Activated B cell treated with CpG ODN at 0.5 μM for 24 hours (primary cell): ENCODE measurements around the gene AFAP1L2. TPM values are rescaled to one million over a fixed set of nuclear protein-coding genes. Genes with fewer than 3 reads are reported as not detected.

Source experiments
- ATAC-seq: fragments of 200-7000 bp; cut with Tn5 transposase; one replicate; pipeline ENCODE4 v1.10.0; 2021; ENCODE audit warnings: low read depth, mild to moderate bottlenecking, moderate library complexity
- CTCF ChIA-PET: fragments of 350-600 bp; sonication (Branson Sonifier 250); formaldehyde crosslinking; loops from one replicate; lab custom pipeline; 2021; ENCODE audit warnings: antibody characterized with exemption; lab: Charles Lee
- POLR2A ChIA-PET: fragments of 350-600 bp; sonication (Branson Sonifier 250); formaldehyde crosslinking; loops from one replicate; lab custom pipeline; 2021; ENCODE audit warnings: antibody characterized with exemption; lab: Charles Lee
- DNase-seq: peaks from one replicate; pipeline ENCODE4 v3.0.0; 2022
- H3K27ac Mint-ChIP-seq: one replicate; pipeline ENCODE4 v1.8.0; 2020; ENCODE audit warnings: mixed read lengths
- H3K27me3 Mint-ChIP-seq: one replicate; pipeline ENCODE4 v1.8.0; 2021; ENCODE audit warnings: mixed read lengths
- H3K36me3 Mint-ChIP-seq: one replicate; pipeline ENCODE4 v1.8.0; 2021; ENCODE audit warnings: low read depth, mixed read lengths
- H3K4me1 Mint-ChIP-seq: one replicate; pipeline ENCODE4 v1.8.0; 2021; ENCODE audit warnings: mixed read lengths
- H3K4me3 Mint-ChIP-seq: one replicate; pipeline ENCODE4 v1.8.0; 2020; ENCODE audit warnings: mild to moderate bottlenecking, mixed read lengths
- H3K9me3 Mint-ChIP-seq: one replicate; pipeline ENCODE4 v1.8.0; 2020; ENCODE audit warnings: mixed read lengths
- intact Hi-C: fragments of 100-400 bp; cut with micrococcal nuclease; formaldehyde crosslinking; loops from one replicate; pipeline ENCODE4 v1.15.1; 2024
- total RNA-seq: library from RNA; stranded (reverse); gene quantifications from 2 replicates; pipeline ENCODE4 v1.2.3, GENCODE V29; 2022
- TF ChIP-seq, protein P1 (sequence below): fragments of 200-600 bp; IDR thresholded peaks from one replicate; pipeline ENCODE4 v1.8.0; 2022; ENCODE audit warnings: antibody characterized with exemption, mild to moderate bottlenecking

Gene AFAP1L2
- total RNA-seq, 1 donor from 2014 or later, result 0.89 TPM

DNA sequence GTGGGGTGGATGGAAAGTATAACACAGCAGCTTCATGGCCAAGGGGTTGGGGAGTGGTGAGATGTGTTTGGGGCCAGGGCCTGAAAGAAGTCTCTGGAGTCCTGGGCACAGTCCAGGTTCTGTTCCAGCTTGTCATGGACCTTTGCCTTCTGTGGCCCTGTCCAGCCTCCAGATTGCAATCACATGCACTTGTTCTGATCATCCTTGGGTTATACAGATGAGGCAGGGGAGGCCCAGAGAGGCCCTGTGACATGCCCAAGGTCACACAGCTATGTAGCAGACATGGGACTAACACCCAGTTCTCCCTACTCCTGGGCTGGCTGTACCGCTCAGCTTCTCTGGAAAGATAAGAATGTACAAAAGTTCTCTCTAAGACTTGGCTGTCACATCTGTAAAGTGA lies 153.6 kb downstream of the AFAP1L2 start:
- CTCF ChIA-PET, result no interaction called here
- Mint-ChIP-seq H3K36me3 (no peaks in the 10 kb centered on the region), H3K4me1 (peaks cover 3% of the 10 kb centered on the region), H3K4me3 (no peak overlapping the region), H3K27me3 (peaks cover 8% of the 10 kb centered on the region), H3K9me3 (no peaks in the 10 kb centered on the region), H3K27ac (no peak overlapping the region)
- POLR2A ChIA-PET, result no interaction called here
- TF ChIP-seq, protein P1, sequence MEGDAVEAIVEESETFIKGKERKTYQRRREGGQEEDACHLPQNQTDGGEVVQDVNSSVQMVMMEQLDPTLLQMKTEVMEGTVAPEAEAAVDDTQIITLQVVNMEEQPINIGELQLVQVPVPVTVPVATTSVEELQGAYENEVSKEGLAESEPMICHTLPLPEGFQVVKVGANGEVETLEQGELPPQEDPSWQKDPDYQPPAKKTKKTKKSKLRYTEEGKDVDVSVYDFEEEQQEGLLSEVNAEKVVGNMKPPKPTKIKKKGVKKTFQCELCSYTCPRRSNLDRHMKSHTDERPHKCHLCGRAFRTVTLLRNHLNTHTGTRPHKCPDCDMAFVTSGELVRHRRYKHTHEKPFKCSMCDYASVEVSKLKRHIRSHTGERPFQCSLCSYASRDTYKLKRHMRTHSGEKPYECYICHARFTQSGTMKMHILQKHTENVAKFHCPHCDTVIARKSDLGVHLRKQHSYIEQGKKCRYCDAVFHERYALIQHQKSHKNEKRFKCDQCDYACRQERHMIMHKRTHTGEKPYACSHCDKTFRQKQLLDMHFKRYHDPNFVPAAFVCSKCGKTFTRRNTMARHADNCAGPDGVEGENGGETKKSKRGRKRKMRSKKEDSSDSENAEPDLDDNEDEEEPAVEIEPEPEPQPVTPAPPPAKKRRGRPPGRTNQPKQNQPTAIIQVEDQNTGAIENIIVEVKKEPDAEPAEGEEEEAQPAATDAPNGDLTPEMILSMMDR, result no peak
- ATAC-seq, result no peak
- intact Hi-C loops, result no loop called here
- no peak for DNase-seq

DNA sequence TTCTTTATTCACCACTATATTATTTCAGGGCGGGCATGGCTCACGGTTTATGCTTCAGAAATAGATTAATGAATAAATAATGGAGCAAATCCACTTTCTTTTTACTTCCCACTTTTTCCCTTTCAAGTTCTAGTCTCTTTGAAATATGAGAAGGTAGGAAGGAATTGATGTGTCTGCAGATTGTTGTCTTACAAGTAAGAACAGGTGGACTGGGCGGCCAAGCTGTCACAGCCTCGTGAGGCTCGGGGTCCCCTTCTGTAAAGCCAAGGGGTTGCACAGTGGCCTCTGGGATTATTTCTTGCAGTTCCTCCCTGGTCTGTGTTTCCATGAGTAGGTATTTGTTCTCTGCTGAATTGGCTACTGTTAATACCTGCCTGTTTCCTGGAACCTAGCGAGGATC lies 154.1 kb downstream of the AFAP1L2 start:
- ATAC-seq (no peak), DNase-seq (no peak)
- POLR2A ChIA-PET, result no interaction called here
- Mint-ChIP-seq H3K27me3 (peaks cover 8% of the 10 kb centered on the region), H3K27ac (no peak overlapping the region), H3K36me3 (no peaks in the 10 kb centered on the region), H3K9me3 (no peaks in the 10 kb centered on the region), H3K4me3 (no peak overlapping the region), H3K4me1 (no peaks in the 10 kb centered on the region)
- CTCF ChIA-PET, result no interaction called here
- TF ChIP-seq, protein P1, result no peak
- intact Hi-C loops, result no loop called here

DNA sequence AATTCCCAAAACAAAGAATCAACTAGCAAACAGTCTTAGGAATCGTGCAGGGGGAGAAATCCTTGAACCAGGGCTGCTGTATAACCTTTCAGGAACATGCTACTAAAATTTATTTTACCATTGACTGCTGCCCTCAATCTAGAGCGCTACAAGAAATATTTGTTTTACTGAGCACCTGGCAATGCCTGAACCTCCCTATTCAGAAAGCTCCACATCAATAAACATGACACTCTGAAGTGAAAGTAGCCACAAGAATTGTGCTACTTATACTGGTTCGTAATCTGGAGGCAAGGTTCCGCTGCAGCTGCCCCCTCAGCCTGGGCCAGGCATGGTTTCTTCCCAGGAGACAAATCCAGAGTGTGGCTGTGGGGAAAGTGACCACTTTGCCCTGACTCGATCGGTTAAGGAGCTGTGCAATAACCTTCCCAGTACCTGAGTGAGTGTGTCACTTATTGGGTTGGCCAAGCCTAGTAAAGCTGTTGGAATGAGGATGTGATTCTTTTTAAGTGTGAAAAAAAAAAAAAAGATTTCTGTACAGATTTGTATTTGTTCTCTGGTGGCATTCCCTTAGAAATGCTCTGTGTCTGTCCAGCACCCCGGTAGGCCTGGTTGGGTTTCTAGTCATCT lies 157.5 kb downstream of the AFAP1L2 start:
- POLR2A ChIA-PET, result no interaction called here

GRCh38 chr10:114245121-114245791 lies 159.0 kb downstream of the AFAP1L2 start:
- H3K4me1 Mint-ChIP-seq, result no peaks in the 10 kb centered on the region
- H3K36me3 Mint-ChIP-seq, result no peaks in the 10 kb centered on the region
- no peak overlapping the region for H3K27ac Mint-ChIP-seq
- peaks cover 27% of the 10 kb centered on the region for H3K27me3 Mint-ChIP-seq
- TF ChIP-seq, protein P1, result no peak
- CTCF ChIA-PET, result no interaction called here
- POLR2A ChIA-PET, result no interaction called here
- DNase-seq, result no peak
- no peak overlapping the region for H3K4me3 Mint-ChIP-seq
- H3K9me3 Mint-ChIP-seq, result no peaks in the 10 kb centered on the region
- intact Hi-C loops, result no loop called here
- ATAC-seq, result no peak

More for the DNA sequence above, 157.5 kb downstream of the AFAP1L2 start:
- Mint-ChIP-seq H3K4me1 (no peaks in the 10 kb centered on the region), H3K4me3 (no peak overlapping the region), H3K9me3 (no peaks in the 10 kb centered on the region), H3K36me3 (no peaks in the 10 kb centered on the region), H3K27me3 (peaks cover 19% of the 10 kb centered on the region), H3K27ac (no peak overlapping the region)
- TF ChIP-seq, protein P1, result no peak
- ATAC-seq (no peak), DNase-seq (no peak)
- CTCF ChIA-PET, result no interaction called here
- intact Hi-C loops, result no loop called here

Other genes with a start within 250 kb of the AFAP1L2 start
- gene CCDC186, start 230.3 kb downstream of the AFAP1L2 start, total RNA-seq, result 19.7 and 24.8 TPM in 2 replicates
- gene TDRD1, start 225.1 kb downstream of the AFAP1L2 start, total RNA-seq, result 0.33 and 0.59 TPM in 2 replicates
- gene VWA2, start 165.2 kb downstream of the AFAP1L2 start, total RNA-seq, result not detected in 2 replicates